K562 (cell line): ENCODE measurements around the gene PARS2. TPM values are rescaled to one million over a fixed set of nuclear protein-coding genes. Genes with fewer than 3 reads are reported as not detected.

Experiments used
- ATAC-seq: fragments of 200-7000 bp; cut with Tn5 transposase; 3 replicates; pipeline ENCODE4 v1.9.1; 2020; ENCODE audit warnings: moderate library complexity
- BruUV-seq: library from RNA; stranded (reverse); fragments of 400-500 nt; replicated peaks from 2 replicates; lab custom pipeline; 2021; lab: Mats Ljungman, UMichigan
- CTCF ChIA-PET: fragments of 300-600 bp; formaldehyde crosslinking; extraction: SDS; loops from one replicate; lab custom pipeline; 2021; ENCODE audit warnings: low intra/inter-chr PET ratio; lab: Yijun Ruan, JAX
- POLR2A ChIA-PET: fragments of 300-600, 350-650 bp; sonication (Branson Sonifier 250); formaldehyde crosslinking; extraction: SDS; loops from one replicate; lab custom pipeline; 2021; ENCODE audit warnings: antibody characterized with exemption, inconsistent platforms; lab: Yijun Ruan, JAX
- DNase-seq, 4 experiments: peaks; one replicate each; pipeline versions ENCODE4 v3.0.0 to v3.0.0-alpha.2; 2011 to 2018; ENCODE audit warnings: low spot score in 3 of 4, mixed read lengths in 3 of 4; ENCODE audit errors: extremely low read depth in 1 of 4
- FAIRE-seq: peaks from 2 replicates; lab custom pipeline; 2011; peaks lifted over from hg19 to GRCh38; lab: Jason Lieb, UNC
- H2AFZ ChIP-seq: 2 replicates; pipeline ENCODE4 v1.6.0; 2011; ENCODE audit warnings: low read depth, low read length, control low read depth, inconsistent platforms
- H3K27ac ChIP-seq: fragments of 200-600 bp; 3 replicates; pipeline ENCODE4 v1.8.0; 2011; ENCODE audit warnings: low read depth, mild to moderate bottlenecking, control low read depth, inconsistent platforms, low read length, moderate library complexity, mixed read lengths; ENCODE audit errors: extremely low read depth
- H3K27me3 ChIP-seq, 2 experiments: fragments of 300-600 bp in 1 of 2; 2 replicates in 1 of 2; 3 replicates in 1 of 2; pipeline versions ENCODE4 v1.6.0 to v1.8.0; 2011; ENCODE audit warnings: inconsistent platforms in 2 of 2, low read length in 2 of 2, mild to moderate bottlenecking in 1 of 2, mixed read lengths in 1 of 2, moderate library complexity in 1 of 2; ENCODE audit not compliant: control insufficient read depth in 2 of 2, insufficient read depth in 2 of 2
- H3K36me3 ChIP-seq: fragments of 300-600 bp; 3 replicates; pipeline ENCODE4 v1.8.0; 2011; ENCODE audit warnings: mild to moderate bottlenecking, low read length, inconsistent platforms; ENCODE audit not compliant: control insufficient read depth, insufficient read depth
- H3K4me1 ChIP-seq, 2 experiments: fragments of 200-600 bp in 1 of 2; replicated peaks in 1 of 2; 2 replicates in 1 of 2; 3 replicates in 1 of 2; pipeline versions ENCODE4 v1.5.1 to v1.8.0; 2011; ENCODE audit warnings: inconsistent platforms in 2 of 2, low read length in 2 of 2, mild to moderate bottlenecking in 1 of 2, mixed read lengths in 1 of 2, moderate library complexity in 1 of 2; ENCODE audit not compliant: control insufficient read depth in 2 of 2, insufficient read depth in 2 of 2
- H3K4me2 ChIP-seq: 2 replicates; pipeline ENCODE4 v1.6.1; 2011; ENCODE audit warnings: low read length, control low read depth, inconsistent platforms, mixed read lengths; ENCODE audit not compliant: insufficient read depth
- H3K4me3 ChIP-seq: fragments of 200-600 bp; sonication (generic), shearing (Covaris generic); 2 replicates; pipeline ENCODE4 v1.5.1; 2016; ENCODE audit warnings: control low read depth, inconsistent platforms
- H3K79me2 ChIP-seq: fragments of 200-600 bp; 3 replicates; pipeline ENCODE4 v1.8.0; 2011; ENCODE audit warnings: low read length, inconsistent platforms; ENCODE audit not compliant: control insufficient read depth, insufficient read depth
- H3K9ac ChIP-seq, 2 experiments: 2 replicates each; pipeline versions ENCODE4 v1.6.0 to v1.6.1; 2011; ENCODE audit warnings: low read depth in 2 of 2, low read length in 2 of 2, control low read depth in 1 of 2, inconsistent platforms in 1 of 2, mild to moderate bottlenecking in 1 of 2, mixed read lengths in 1 of 2; ENCODE audit not compliant: insufficient read depth in 1 of 2
- H3K9me1 ChIP-seq: one replicate; pipeline ENCODE4 v1.6.0; 2011; ENCODE audit warnings: inconsistent platforms, mild to moderate bottlenecking, low read length, moderate library complexity; ENCODE audit not compliant: control insufficient read depth, insufficient read depth
- H3K9me3 ChIP-seq: replicated peaks from 2 replicates; pipeline ENCODE4 v1.5.1; 2011; ENCODE audit warnings: low read depth, low read length, inconsistent platforms; ENCODE audit not compliant: control insufficient read depth, insufficient read depth
- H4K20me1 ChIP-seq: replicated peaks from 2 replicates; pipeline ENCODE4 v1.6.1; 2011; ENCODE audit warnings: low read length, inconsistent platforms, mixed read lengths; ENCODE audit not compliant: control insufficient read depth, insufficient read depth
- EZH2 ChIP-seq: IDR thresholded peaks from 2 replicates; pipeline ENCODE4 v1.6.1; 2012; ENCODE audit warnings: low read depth, mild to moderate bottlenecking, inconsistent platforms, low read length, borderline replicate concordance
- MEF2D ChIP-seq: conservative IDR thresholded peaks from 2 replicates; pipeline ENCODE4 v1.6.1; 2016; ENCODE audit warnings: low read depth, missing genetic modification characterization, missing compliant biosample characterization
- PHF8 ChIP-seq: fragments of 200-600 bp; sonication (generic); IDR thresholded peaks from 2 replicates; pipeline ENCODE4 v1.6.1; 2012; ENCODE audit warnings: mixed run types, mild to moderate bottlenecking, inconsistent platforms, low read length, moderate library complexity, borderline replicate concordance
- TAF7 ChIP-seq: fragments of 450-650 bp; IDR thresholded peaks from 2 replicates; pipeline ENCODE4 v1.6.1; 2016; ENCODE audit warnings: missing genetic modification characterization, missing compliant biosample characterization
- ZNF263 ChIP-seq: sonication (generic); formaldehyde crosslinking; IDR thresholded peaks from 2 replicates; pipeline ENCODE4 v1.8.0; 2022; ENCODE audit warnings: mild to moderate bottlenecking, missing genetic modification reagents, borderline replicate concordance
- WGBS: fragments of 100-300 bp; shearing (Covaris generic); methylation state at CpG from one replicate; pipeline ENCODE4 v1.1.6; 2016; ENCODE audit warnings: low coverage, mixed read lengths; ENCODE audit not compliant: insufficient coverage; ENCODE audit errors: missing lambda C conversion rate; 5-methylcytosine and 5-hydroxymethylcytosine counted together
- in situ Hi-C: fragments of 300-500 bp; cut with MboI; formaldehyde crosslinking; loops from 4 replicates; pipeline ENCODE4 v1.15.0; 2018; ENCODE audit warnings: inconsistent platforms, mixed read lengths
- intact Hi-C: fragments of 100-400 bp; cut with micrococcal nuclease; formaldehyde crosslinking; loops from 2 replicates; pipeline ENCODE4 v1.14.2; 2022
- polyA plus RNA-seq, 8 experiments: library from polyadenylated mRNA; depleted of rRNA in 4 of 8; stranded (reverse) in 5 of 8; unstranded in 3 of 8; fragments of >200 nt; fragmentation: Nextera tagmentation in 2 of 8; fragmentation: Illumina TruSeq in 1 of 8; extraction: Ambion mirVana in 2 of 8; extraction: Trizol in 1 of 8; gene quantifications; 2 replicates each; pipeline versions ENCODE4 v1.2.1 to v1.2.3, GENCODE V29; 2011 to 2014; ENCODE audit warnings: inconsistent platforms in 1 of 8, missing spikeins in 1 of 8
- total RNA-seq, 7 experiments: library from RNA; depleted of rRNA in 6 of 7; stranded (reverse); fragments of >200 nt in 6 of 7; fragmentation: Illumina TruSeq in 2 of 7; extraction: Trizol in 2 of 7; gene quantifications; 2 replicates each; pipeline versions ENCODE4 v1.2.1 to v1.2.3, GENCODE V29; 2011 to 2021; ENCODE audit warnings: low replicate concordance in 1 of 7

Gene PARS2
- total and polyA plus RNA-seq, 9 of the 15 experiments (the other 6 are each of a cell fraction or from before 2014, with no cell fraction given): 6.3 to 12.4 (median 7.9) TPM

- Histone ChIP-seq H3K9me3 (no peaks in the 10 kb centered on the region), H4K20me1 (0 out of 2 replicates have a peak, but pooled peaks cover 4% of the 10 kb centered on the region), H3K4me2 (no peak overlapping the region), H3K4me1 (no peaks in the 10 kb centered on the region), H2AFZ (no peak overlapping the region), H3K79me2 (no peaks in the 10 kb centered on the region), H3K27ac (no peak overlapping the region), H3K4me3 (no peak overlapping the region), H3K9ac (no peak overlapping the region), H3K9me1 (no peaks in the 10 kb centered on the region), H3K27me3 (no peaks in the 10 kb centered on the region), H3K36me3 (peaks cover 84% of the 10 kb centered on the region)
- intact Hi-C loops (no loop called here), in situ Hi-C loops (no loop called here)
- POLR2A ChIA-PET: no interaction called here
- no peak for TF ChIP-seq PHF8
- no TSS peak for BruUV-seq
- DNase-seq: no peak
- 56% methylated on average over 5 of the region's 5 CpGs for WGBS
- no peak for ATAC-seq
- no peak for FAIRE-seq
- CTCF ChIA-PET: no interaction called here
Measured at GRCh38 chr1:54736685-54737084, 27.6 kb downstream of the PARS2 start.

- Histone ChIP-seq H3K9me1 (no peaks in the 10 kb centered on the region), H3K79me2 (no peaks in the 10 kb centered on the region), H3K27me3 (no peaks in the 10 kb centered on the region), H3K4me3 (no peak overlapping the region), H2AFZ (no peak overlapping the region), H3K9ac (no peak overlapping the region), H3K36me3 (peaks cover 93% of the 10 kb centered on the region), H3K9me3 (no peaks in the 10 kb centered on the region), H3K27ac (no peak overlapping the region), H3K4me1 (no peaks in the 10 kb centered on the region), H4K20me1 (no peaks in the 10 kb centered on the region), H3K4me2 (no peak overlapping the region)
- CTCF ChIA-PET: no interaction called here
- WGBS: 70% methylated on average over 3 of the region's 3 CpGs
- TF ChIP-seq ZNF263 (CRISPR knock-in tag): no peak
- no peak for TF ChIP-seq MEF2D (tag)
- no peak for TF ChIP-seq TAF7
- TF ChIP-seq EZH2: no peak
- in situ Hi-C loops: no loop called here
- ATAC-seq (no peak; the same call in 2 of the 3 replicates), FAIRE-seq (no peak), DNase-seq (no peak)
- BruUV-seq: no TSS peak
- intact Hi-C loops: no loop called here
- POLR2A ChIA-PET: interaction anchor here (1.4 to 1.7 kb wide), 3 partner anchors 11 to 16 kb away, joined by 4 to 6 read pairs (median 5); partner anchors contain the start of gene TTC4
Measured at GRCh38 chr1:54728027-54728426, 36.3 kb downstream of the PARS2 start.
